H9 (cell line): Measurements from ENCODE around the gene GNAT3. TPM values are rescaled to one million over a fixed set of nuclear protein-coding genes. Genes with fewer than 3 reads are reported as not detected.

Experiments used
- DNase-seq: peaks from one replicate; pipeline ENCODE4 v3.0.0-alpha.2; 2017
- H2AFZ ChIP-seq: one replicate; pipeline ENCODE4 v1.6.1; 2013; ENCODE audit warnings: mild to moderate bottlenecking, low read length, control low read depth, moderate library complexity
- H2AK5ac ChIP-seq: 2 replicates; pipeline ENCODE4 v1.6.1; 2013; ENCODE audit warnings: low read length, control low read depth, mixed read lengths; ENCODE audit not compliant: insufficient read length
- H2BK120ac ChIP-seq: one replicate; pipeline ENCODE4 v1.6.1; 2013; ENCODE audit warnings: low read depth, mild to moderate bottlenecking, low read length, control low read depth, inconsistent platforms; ENCODE audit not compliant: poor library complexity, severe bottlenecking
- H2BK12ac ChIP-seq: 2 replicates; pipeline ENCODE4 v1.6.1; 2013; ENCODE audit warnings: low read length, control low read depth, mixed read lengths, low read depth; ENCODE audit not compliant: insufficient read length
- H2BK15ac ChIP-seq: 2 replicates; pipeline ENCODE4 v1.6.1; 2013; ENCODE audit warnings: low read depth, low read length, control low read depth
- H2BK20ac ChIP-seq: one replicate; pipeline ENCODE4 v1.6.1; 2013; ENCODE audit warnings: low read depth, mild to moderate bottlenecking, low read length, control low read depth, inconsistent platforms; ENCODE audit not compliant: poor library complexity, severe bottlenecking
- H2BK5ac ChIP-seq: 2 replicates; pipeline ENCODE4 v1.6.1; 2013; ENCODE audit warnings: low read length, control low read depth, mixed read lengths; ENCODE audit not compliant: insufficient read length
- H3K14ac ChIP-seq: 2 replicates; pipeline ENCODE4 v1.6.1; 2013; ENCODE audit warnings: low read length, control low read depth; ENCODE audit not compliant: insufficient read depth
- H3K18ac ChIP-seq: 2 replicates; pipeline ENCODE4 v1.6.1; 2013; ENCODE audit warnings: low read depth, mild to moderate bottlenecking, mixed read lengths, low read length, control low read depth; ENCODE audit not compliant: insufficient read length
- H3K23ac ChIP-seq: 2 replicates; pipeline ENCODE4 v1.6.1; 2013; ENCODE audit warnings: low read length, control low read depth, mixed read lengths, low read depth; ENCODE audit not compliant: insufficient read length
- H3K23me2 ChIP-seq: 2 replicates; pipeline ENCODE4 v1.6.1; 2013; ENCODE audit warnings: low read depth, mild to moderate bottlenecking, mixed read lengths, low read length, control low read depth; ENCODE audit not compliant: insufficient read length, poor library complexity, severe bottlenecking
- H3K27ac ChIP-seq: 2 replicates; pipeline ENCODE4 v1.5.1; 2013; ENCODE audit warnings: low read length, control low read depth, mixed read lengths, low read depth; ENCODE audit not compliant: insufficient read length
- H3K27me3 ChIP-seq: 2 replicates; pipeline ENCODE4 v1.6.1; 2013; ENCODE audit warnings: low read length, control low read depth, inconsistent platforms; ENCODE audit not compliant: insufficient read depth
- H3K4ac ChIP-seq: 2 replicates; pipeline ENCODE4 v1.6.1; 2013; ENCODE audit warnings: low read depth, mild to moderate bottlenecking, control low read depth, inconsistent platforms, low read length, moderate library complexity
- H3K4me1 ChIP-seq: 2 replicates; pipeline ENCODE4 v1.6.1; 2013; ENCODE audit warnings: low read length, control low read depth, inconsistent platforms; ENCODE audit not compliant: insufficient read depth
- H3K4me2 ChIP-seq: 2 replicates; pipeline ENCODE4 v1.6.1; 2013; ENCODE audit warnings: low read length, control low read depth, mixed read lengths; ENCODE audit not compliant: insufficient read length, insufficient read depth
- H3K56ac ChIP-seq: 2 replicates; pipeline ENCODE4 v1.6.1; 2013; ENCODE audit warnings: low read depth, mild to moderate bottlenecking, mixed read lengths, low read length, control low read depth; ENCODE audit not compliant: insufficient read length
- H3K79me1 ChIP-seq: 2 replicates; pipeline ENCODE4 v1.6.1; 2013; ENCODE audit warnings: low read depth, mild to moderate bottlenecking, moderate library complexity, low read length, control low read depth, inconsistent platforms; ENCODE audit not compliant: insufficient read depth, poor library complexity, severe bottlenecking
- H3K79me2 ChIP-seq: 2 replicates; pipeline ENCODE4 v1.6.1; 2013; ENCODE audit warnings: low read length, control low read depth, inconsistent platforms; ENCODE audit not compliant: insufficient read depth
- H3K9ac ChIP-seq: 2 replicates; pipeline ENCODE4 v1.6.1; 2013; ENCODE audit warnings: low read length, control low read depth, mixed read lengths; ENCODE audit not compliant: insufficient read length; ENCODE audit errors: extremely low read depth
- H3K9me3 ChIP-seq: one replicate; pipeline ENCODE4 v1.6.1; 2013; ENCODE audit warnings: low read depth, low read length, inconsistent platforms; ENCODE audit not compliant: control insufficient read depth
- H3T11ph ChIP-seq: one replicate; pipeline ENCODE4 v1.6.1; 2013; ENCODE audit warnings: mild to moderate bottlenecking, low read length, control low read depth, inconsistent platforms
- H4K20me1 ChIP-seq: one replicate; pipeline ENCODE4 v1.6.1; 2013; ENCODE audit not compliant: control insufficient read depth, insufficient read length, insufficient read depth
- H4K5ac ChIP-seq: 2 replicates; pipeline ENCODE4 v1.6.1; 2013; ENCODE audit warnings: low read depth, mild to moderate bottlenecking, mixed read lengths, low read length, control low read depth; ENCODE audit not compliant: insufficient read length
- H4K8ac ChIP-seq: replicated peaks from 2 replicates; pipeline ENCODE4 v1.6.1; 2013; ENCODE audit warnings: low read length, control low read depth, mixed read lengths, low read depth; ENCODE audit not compliant: insufficient read length
- H4K91ac ChIP-seq: 2 replicates; pipeline ENCODE4 v1.6.1; 2013; ENCODE audit warnings: low read depth, mild to moderate bottlenecking, moderate library complexity, mixed read lengths, low read length, control low read depth; ENCODE audit not compliant: insufficient read length
- H3K27ac Mint-ChIP-seq, 3 experiments: 2 replicates in 2 of 3; 3 replicates in 1 of 3; pipeline ENCODE4 v1.8.0; 2020 to 2021; ENCODE audit warnings: mixed read lengths in 3 of 3, mild to moderate bottlenecking in 1 of 3, moderate library complexity in 1 of 3
- H3K27me3 Mint-ChIP-seq: 2 replicates; pipeline ENCODE4 v1.8.0; 2021; ENCODE audit warnings: low read depth, mild to moderate bottlenecking, moderate library complexity, mixed read lengths
- H3K36me3 Mint-ChIP-seq, 3 experiments: 2 replicates in 2 of 3; 3 replicates in 1 of 3; pipeline ENCODE4 v1.8.0; 2020 to 2021; ENCODE audit warnings: low read depth in 3 of 3, mixed read lengths in 3 of 3; ENCODE audit not compliant: insufficient read depth in 1 of 3
- H3K4me1 Mint-ChIP-seq, 2 experiments: 2 replicates each; pipeline ENCODE4 v1.8.0; 2020; ENCODE audit warnings: mixed read lengths in 2 of 2
- H3K4me3 Mint-ChIP-seq, 2 experiments: 2 replicates in 1 of 2; 3 replicates in 1 of 2; pipeline ENCODE4 v1.8.0; 2020 to 2021; ENCODE audit warnings: mild to moderate bottlenecking in 2 of 2, mixed read lengths in 2 of 2, moderate library complexity in 1 of 2
- H3K9me3 Mint-ChIP-seq, 2 experiments: 2 replicates in 1 of 2; 3 replicates in 1 of 2; pipeline ENCODE4 v1.8.0; 2020; ENCODE audit warnings: mild to moderate bottlenecking in 2 of 2, mixed read lengths in 2 of 2, moderate library complexity in 1 of 2
- WGBS: extraction: QIAGEN DNeasy Blood & Tissue Kit; methylation state at CpG from one replicate; pipeline ENCODE4 v1.1.7; 2013; ENCODE audit warnings: missing lambda C conversion rate, low lambda C conversion rate, mixed read lengths; ENCODE audit not compliant: insufficient read length; ENCODE audit errors: extremely low coverage; 5-methylcytosine and 5-hydroxymethylcytosine counted together
- total RNA-seq: library from RNA; stranded (reverse); gene quantifications from 2 replicates; pipeline ENCODE4 v1.2.1, GENCODE V29; 2021
- TF ChIP-seq, protein P1 (sequence below): fragments of 200-600 bp; sonication (generic); conservative IDR thresholded peaks from 3 replicates; pipeline ENCODE4 v1.8.0; 2021; ENCODE audit warnings: antibody characterized with exemption, mild to moderate bottlenecking

The GNAT3 gene
- total RNA-seq, 1 experiment from 2014 or later = not detected

DNA sequence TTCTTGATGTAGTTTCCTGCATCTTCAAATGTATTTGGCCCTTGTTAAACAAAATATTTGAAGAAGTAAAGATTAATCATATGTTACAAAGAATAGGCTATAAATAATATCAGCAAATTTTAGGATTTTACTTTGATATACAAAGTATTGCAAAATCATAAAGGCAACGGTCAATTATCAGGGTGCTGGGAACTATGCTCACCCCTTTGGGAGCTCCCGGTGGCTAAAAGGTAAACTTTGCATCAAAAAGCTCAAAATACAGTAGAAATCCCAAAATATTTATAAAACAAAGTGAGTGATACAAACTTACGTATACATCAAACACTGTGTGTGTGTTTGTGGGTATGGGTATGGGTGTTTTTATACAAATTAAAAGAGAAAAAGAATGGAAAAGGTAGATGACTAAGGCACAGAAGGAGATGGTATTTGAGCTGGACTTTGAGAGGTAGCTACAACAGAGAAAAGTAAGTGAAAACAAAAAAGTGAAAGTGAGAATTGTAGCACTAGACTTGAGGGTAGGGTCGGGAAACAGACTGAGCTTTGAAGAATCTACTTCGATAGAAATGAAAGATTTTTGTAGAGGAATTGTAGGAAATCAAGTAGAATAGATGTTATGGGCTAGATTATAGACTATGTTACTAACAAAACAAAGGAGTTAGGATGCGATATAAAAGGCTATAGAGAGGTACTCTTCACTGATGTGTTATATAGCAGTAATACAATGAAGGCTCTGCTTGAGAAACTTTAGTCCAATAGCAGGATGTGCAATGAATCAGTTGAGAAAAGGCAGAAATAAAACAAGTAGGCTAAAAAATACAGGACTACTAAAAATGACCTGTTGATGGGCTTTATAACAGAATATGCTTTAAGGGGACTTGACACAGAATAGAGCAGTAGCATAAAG is 52.8 kb downstream of the GNAT3 start:
- no peak overlapping the region for H3K4ac ChIP-seq
- no peak overlapping the region for H2BK120ac ChIP-seq
- no peak overlapping the region for H3K9ac ChIP-seq
- no peaks in the 10 kb centered on the region for H3K4me1 Mint-ChIP-seq
- no peak overlapping the region for H3K4me2 ChIP-seq
- H3K18ac ChIP-seq = no peak overlapping the region
- H3K56ac ChIP-seq = no peak overlapping the region
- no peak overlapping the region for H4K91ac ChIP-seq
- no peak overlapping the region for H2BK12ac ChIP-seq
- H2BK15ac ChIP-seq = no peak overlapping the region
- H3T11ph ChIP-seq = no peak overlapping the region
- H3K27me3 Mint-ChIP-seq = no peaks in the 10 kb centered on the region
- H3K79me1 ChIP-seq = no peaks in the 10 kb centered on the region
- H4K8ac ChIP-seq = no peak overlapping the region
- no peaks in the 10 kb centered on the region for H3K4me1 ChIP-seq
- no peaks in the 10 kb centered on the region for H3K9me3 ChIP-seq
- no peaks in the 10 kb centered on the region for H3K79me2 ChIP-seq
- H2AK5ac ChIP-seq = no peak overlapping the region
- TF ChIP-seq, protein P1, sequence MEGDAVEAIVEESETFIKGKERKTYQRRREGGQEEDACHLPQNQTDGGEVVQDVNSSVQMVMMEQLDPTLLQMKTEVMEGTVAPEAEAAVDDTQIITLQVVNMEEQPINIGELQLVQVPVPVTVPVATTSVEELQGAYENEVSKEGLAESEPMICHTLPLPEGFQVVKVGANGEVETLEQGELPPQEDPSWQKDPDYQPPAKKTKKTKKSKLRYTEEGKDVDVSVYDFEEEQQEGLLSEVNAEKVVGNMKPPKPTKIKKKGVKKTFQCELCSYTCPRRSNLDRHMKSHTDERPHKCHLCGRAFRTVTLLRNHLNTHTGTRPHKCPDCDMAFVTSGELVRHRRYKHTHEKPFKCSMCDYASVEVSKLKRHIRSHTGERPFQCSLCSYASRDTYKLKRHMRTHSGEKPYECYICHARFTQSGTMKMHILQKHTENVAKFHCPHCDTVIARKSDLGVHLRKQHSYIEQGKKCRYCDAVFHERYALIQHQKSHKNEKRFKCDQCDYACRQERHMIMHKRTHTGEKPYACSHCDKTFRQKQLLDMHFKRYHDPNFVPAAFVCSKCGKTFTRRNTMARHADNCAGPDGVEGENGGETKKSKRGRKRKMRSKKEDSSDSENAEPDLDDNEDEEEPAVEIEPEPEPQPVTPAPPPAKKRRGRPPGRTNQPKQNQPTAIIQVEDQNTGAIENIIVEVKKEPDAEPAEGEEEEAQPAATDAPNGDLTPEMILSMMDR = no peak
- no peak overlapping the region for H4K5ac ChIP-seq
- peak overlapping the region in 1 of 3 experiments; percentile 23; a peak in 1 of 7 replicates for H3K27ac Mint-ChIP-seq
- no peak overlapping the region for H3K4me3 Mint-ChIP-seq
- H3K36me3 Mint-ChIP-seq = no peaks in the 10 kb centered on the region
- no peak overlapping the region for H3K14ac ChIP-seq
- H2BK20ac ChIP-seq = no peak overlapping the region
- H2AFZ ChIP-seq = no peak overlapping the region
- no peaks in the 10 kb centered on the region for H3K9me3 Mint-ChIP-seq
- H3K27me3 ChIP-seq = no peaks in the 10 kb centered on the region; the same call in 1 of the 2 replicates
- H2BK5ac ChIP-seq = no peak overlapping the region
- 100% methylated on average over 1 of the region's 6 CpGs for WGBS
- no peak overlapping the region for H3K23ac ChIP-seq
- no peaks in the 10 kb centered on the region for H4K20me1 ChIP-seq
- no peak for DNase-seq
- H3K23me2 ChIP-seq = no peaks in the 10 kb centered on the region
- H3K27ac ChIP-seq = no peak overlapping the region
